ENCODE results near the gene TEX261.

GRCh38 chr2:70985956-70986355 is 8.7 kb downstream of the TEX261 start:
- no peak for TF ChIP-seq POLR2AphosphoS5 (IDR thresholded peaks at IDR 0.05; ENCODE audit: low read depth, low read length)
- no peak for TF ChIP-seq PAX5 (IDR thresholded peaks at IDR 0.05; ENCODE audit: insufficient read depth, low read length, severe bottlenecking)
- TF ChIP-seq TAF1 (IDR thresholded peaks at IDR 0.05; ENCODE audit: low read depth, low read length) = no peak
- TF ChIP-seq POLR2A (IDR thresholded peaks at IDR 0.05; ENCODE audit: low read depth, low read length) = no peak
- no peak for TF ChIP-seq POU2F2 (IDR thresholded peaks at IDR 0.05; ENCODE audit: low read depth, low read length)
